Measurements from ENCODE around the gene CHRND. TPM values are rescaled to one million over a fixed set of nuclear protein-coding genes. Genes with fewer than 3 reads are reported as not detected.

CHRND gene
- total RNA-seq, 1 donor from 2014 or later, result not detected

DNA sequence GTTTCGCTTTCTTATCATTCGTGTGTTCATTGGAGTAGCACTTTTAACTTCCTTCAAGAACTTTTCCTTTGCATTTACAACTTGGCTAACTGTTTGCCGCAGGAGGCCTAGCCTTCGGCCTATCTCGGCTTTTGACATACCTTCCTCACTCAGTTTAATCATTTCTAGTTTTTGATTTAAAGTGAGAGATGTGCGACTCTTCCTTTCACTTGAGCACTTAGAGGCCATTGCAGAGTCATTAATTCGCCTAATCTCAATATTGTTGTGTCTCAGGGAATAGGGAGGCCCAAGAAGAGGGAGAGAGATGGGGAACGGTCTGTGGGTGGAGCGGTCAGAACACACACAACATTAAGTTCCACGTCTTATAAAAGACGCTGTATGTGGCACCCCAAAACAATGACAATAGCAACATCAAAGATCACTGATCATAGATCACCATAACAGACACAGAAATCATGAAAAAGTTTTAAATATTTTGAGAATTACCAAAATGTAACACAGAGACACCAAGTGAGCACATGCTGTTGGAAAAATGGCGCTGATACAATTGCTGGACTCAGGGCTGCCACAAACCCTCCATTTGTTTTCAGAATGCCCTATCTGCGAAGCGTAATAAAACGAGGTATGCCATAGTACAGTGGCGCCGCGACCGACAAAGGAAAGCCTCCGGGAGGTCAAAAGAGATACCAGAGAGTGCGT lies 23.8 kb downstream of the CHRND start:
- Mint-ChIP-seq H3K4me3 (ENCODE audit: unreplicated experiment) (peak overlapping the region; percentile 99), H3K36me3 (ENCODE audit: low read depth, unreplicated experiment) (peaks cover 33% of the 10 kb centered on the region), H3K4me1 (ENCODE audit: unreplicated experiment) (peaks cover 22% of the 10 kb centered on the region), H3K27ac (ENCODE audit: unreplicated experiment) (peak overlapping the region; percentile 98), H3K27me3 (ENCODE audit: unreplicated experiment) (peaks cover 8% of the 10 kb centered on the region), H3K9me3 (ENCODE audit: unreplicated experiment) (no peaks in the 10 kb centered on the region)
- TF ChIP-seq, protein P1, sequence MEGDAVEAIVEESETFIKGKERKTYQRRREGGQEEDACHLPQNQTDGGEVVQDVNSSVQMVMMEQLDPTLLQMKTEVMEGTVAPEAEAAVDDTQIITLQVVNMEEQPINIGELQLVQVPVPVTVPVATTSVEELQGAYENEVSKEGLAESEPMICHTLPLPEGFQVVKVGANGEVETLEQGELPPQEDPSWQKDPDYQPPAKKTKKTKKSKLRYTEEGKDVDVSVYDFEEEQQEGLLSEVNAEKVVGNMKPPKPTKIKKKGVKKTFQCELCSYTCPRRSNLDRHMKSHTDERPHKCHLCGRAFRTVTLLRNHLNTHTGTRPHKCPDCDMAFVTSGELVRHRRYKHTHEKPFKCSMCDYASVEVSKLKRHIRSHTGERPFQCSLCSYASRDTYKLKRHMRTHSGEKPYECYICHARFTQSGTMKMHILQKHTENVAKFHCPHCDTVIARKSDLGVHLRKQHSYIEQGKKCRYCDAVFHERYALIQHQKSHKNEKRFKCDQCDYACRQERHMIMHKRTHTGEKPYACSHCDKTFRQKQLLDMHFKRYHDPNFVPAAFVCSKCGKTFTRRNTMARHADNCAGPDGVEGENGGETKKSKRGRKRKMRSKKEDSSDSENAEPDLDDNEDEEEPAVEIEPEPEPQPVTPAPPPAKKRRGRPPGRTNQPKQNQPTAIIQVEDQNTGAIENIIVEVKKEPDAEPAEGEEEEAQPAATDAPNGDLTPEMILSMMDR (IDR thresholded peaks at IDR 0.05; ENCODE audit: unreplicated experiment), result no peak
- DNase-seq (ENCODE audit: low spot score), result no peak

DNA sequence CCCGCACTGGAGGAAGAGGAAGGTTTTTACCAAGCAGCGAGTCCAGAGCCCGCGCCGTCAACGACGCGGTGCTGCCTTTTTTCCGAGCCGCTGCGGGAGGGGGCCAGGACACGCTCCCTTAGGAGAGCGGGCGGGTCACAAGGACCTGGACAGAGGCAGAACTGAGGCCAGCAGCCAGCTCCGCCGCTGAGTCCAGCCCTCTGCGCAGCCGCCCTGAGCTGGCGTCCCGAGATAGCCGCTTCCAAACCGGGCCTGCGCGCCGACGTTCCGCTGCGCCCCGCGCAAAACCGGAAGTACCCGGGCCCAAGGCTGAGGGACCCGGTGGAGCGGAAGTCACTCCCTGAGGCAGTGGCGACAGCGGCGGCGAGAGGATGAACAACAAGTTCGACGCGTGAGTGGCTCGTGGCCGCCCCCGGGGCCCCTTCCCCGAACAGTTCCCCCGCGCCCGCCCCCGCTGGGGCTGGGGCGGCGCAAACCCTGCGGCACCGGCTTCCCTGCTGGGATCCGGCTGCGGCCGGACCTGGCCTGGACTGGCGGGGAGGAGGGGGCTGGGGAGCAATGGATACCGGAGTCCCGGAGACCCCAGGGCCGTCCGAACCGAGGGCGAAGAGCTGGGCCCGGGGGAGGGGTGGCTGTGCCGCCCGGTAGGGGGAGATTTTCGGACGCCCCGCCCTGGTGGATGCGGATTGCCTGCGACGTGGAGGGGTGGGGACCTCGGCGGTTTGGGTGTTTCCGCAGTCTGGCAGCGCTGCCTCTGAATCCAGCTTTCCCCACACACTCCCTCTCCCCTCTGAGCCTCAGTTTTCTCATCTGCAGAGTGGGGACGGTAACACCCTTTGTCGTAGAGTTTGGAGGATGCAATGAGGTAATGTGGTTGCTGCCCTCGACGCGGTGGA lies 24.6 kb downstream of the CHRND start, which contains the start of the genes EIF4E2 and TIGD1:
Gene EIF4E2 (plus strand): TSS at position 336 of the 896 bp plus-strand sequence. CDS start 36 bp downstream, at position 372.
Gene TIGD1 (minus strand): TSS at position 204 of the 896 bp plus-strand sequence. CDS start 675 bp downstream, outside the sequence.
- TF ChIP-seq, protein P1 (IDR thresholded peaks at IDR 0.05; ENCODE audit: unreplicated experiment), result peak; percentile 53
- no peaks in the 10 kb centered on the region for H3K9me3 Mint-ChIP-seq (ENCODE audit: unreplicated experiment)
- H3K36me3 Mint-ChIP-seq (ENCODE audit: low read depth, unreplicated experiment), result peaks cover 36% of the 10 kb centered on the region
- DNase-seq (ENCODE audit: low spot score), result peak; percentile 92
- H3K27me3 Mint-ChIP-seq (ENCODE audit: unreplicated experiment), result peaks cover 8% of the 10 kb centered on the region
- peak within 1 kb of the TSS; percentile 99 for H3K4me3 Mint-ChIP-seq (ENCODE audit: unreplicated experiment)
- peaks cover 22% of the 10 kb centered on the region for H3K4me1 Mint-ChIP-seq (ENCODE audit: unreplicated experiment)
- peak within 1 kb of the TSS; percentile 98 for H3K27ac Mint-ChIP-seq (ENCODE audit: unreplicated experiment)

DNA sequence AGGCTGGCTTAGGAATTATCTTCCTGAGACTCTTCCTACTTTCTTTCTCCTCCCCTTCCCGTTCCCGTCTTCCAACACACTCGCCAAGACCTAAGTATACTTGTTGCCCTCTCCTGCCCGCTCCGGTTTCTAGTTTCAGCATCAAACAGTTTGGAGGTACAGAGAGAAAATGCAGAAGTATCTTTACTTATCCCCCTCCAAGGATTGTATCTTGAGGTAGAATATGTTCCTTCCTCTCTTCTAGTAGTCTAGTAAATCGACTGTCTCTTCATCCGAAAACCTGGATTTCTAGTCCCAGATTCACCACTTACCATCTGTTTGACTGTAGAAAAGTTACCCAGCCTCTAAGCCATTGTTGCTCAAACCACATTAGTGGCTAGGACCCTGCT lies 25.3 kb downstream of the CHRND start:
- TF ChIP-seq, protein P1 (IDR thresholded peaks at IDR 0.05; ENCODE audit: unreplicated experiment), result no peak
- peak overlapping the region; percentile 95 for H3K27ac Mint-ChIP-seq (ENCODE audit: unreplicated experiment)
- no peaks in the 10 kb centered on the region for H3K9me3 Mint-ChIP-seq (ENCODE audit: unreplicated experiment)
- H3K4me3 Mint-ChIP-seq (ENCODE audit: unreplicated experiment), result peak overlapping the region; percentile 99
- no peak for DNase-seq (ENCODE audit: low spot score)
- peaks cover 36% of the 10 kb centered on the region for H3K36me3 Mint-ChIP-seq (ENCODE audit: low read depth, unreplicated experiment)
- peaks cover 9% of the 10 kb centered on the region for H3K27me3 Mint-ChIP-seq (ENCODE audit: unreplicated experiment)
- peaks cover 22% of the 10 kb centered on the region for H3K4me1 Mint-ChIP-seq (ENCODE audit: unreplicated experiment)

DNA sequence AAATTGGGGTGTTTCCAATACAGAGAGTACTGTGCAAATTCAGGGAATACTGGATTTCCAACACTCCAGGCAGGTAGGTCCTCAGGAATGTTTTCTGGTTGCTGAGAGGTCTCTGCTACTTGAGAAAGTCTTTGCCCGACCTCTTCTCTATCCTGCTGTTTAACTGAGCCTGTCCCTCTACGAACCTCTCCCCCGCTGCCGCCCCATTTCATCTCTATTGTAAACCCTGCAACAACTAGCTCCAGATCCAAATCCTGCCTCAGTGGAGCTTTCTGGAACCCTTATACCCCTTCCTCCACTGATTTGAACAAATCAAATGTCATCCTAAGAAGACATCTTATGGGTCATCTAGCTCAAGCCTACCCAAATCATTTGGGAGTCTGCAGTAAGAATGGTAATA lies 25.8 kb downstream of the CHRND start:
- peaks cover 7% of the 10 kb centered on the region for H3K27me3 Mint-ChIP-seq (ENCODE audit: unreplicated experiment)
- peaks cover 22% of the 10 kb centered on the region for H3K4me1 Mint-ChIP-seq (ENCODE audit: unreplicated experiment)
- H3K9me3 Mint-ChIP-seq (ENCODE audit: unreplicated experiment), result no peaks in the 10 kb centered on the region
- H3K27ac Mint-ChIP-seq (ENCODE audit: unreplicated experiment), result peak overlapping the region; percentile 95
- H3K36me3 Mint-ChIP-seq (ENCODE audit: low read depth, unreplicated experiment), result peaks cover 34% of the 10 kb centered on the region
- TF ChIP-seq, protein P1 (IDR thresholded peaks at IDR 0.05; ENCODE audit: unreplicated experiment), result no peak
- no peak for DNase-seq (ENCODE audit: low spot score)
- H3K4me3 Mint-ChIP-seq (ENCODE audit: unreplicated experiment), result peak overlapping the region; percentile 99

All from endothelial cell (in vitro differentiated cells).